ENCODE results near the gene NSD1.

DNA sequence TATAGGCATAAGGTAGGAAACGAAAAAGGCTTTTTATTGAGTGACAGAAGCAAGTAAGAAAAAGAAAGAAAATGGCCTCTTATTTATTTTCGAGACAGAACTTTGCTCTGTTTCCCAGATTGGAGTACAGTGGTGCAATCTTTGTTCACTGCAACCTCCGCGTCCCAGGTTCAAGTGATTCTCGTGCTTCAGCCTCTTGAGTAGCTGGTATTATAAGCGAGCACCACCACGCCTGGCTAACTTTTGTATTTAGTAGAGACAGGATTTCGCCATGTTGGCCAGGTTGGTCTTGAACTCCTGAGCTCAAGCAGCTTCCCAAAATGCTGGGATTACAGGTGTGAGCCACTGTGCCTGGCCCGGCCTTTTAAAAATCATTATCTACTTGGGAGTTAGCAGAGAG is 70.7 kb downstream of the NSD1 start:
- TF ChIP-seq, protein P1, sequence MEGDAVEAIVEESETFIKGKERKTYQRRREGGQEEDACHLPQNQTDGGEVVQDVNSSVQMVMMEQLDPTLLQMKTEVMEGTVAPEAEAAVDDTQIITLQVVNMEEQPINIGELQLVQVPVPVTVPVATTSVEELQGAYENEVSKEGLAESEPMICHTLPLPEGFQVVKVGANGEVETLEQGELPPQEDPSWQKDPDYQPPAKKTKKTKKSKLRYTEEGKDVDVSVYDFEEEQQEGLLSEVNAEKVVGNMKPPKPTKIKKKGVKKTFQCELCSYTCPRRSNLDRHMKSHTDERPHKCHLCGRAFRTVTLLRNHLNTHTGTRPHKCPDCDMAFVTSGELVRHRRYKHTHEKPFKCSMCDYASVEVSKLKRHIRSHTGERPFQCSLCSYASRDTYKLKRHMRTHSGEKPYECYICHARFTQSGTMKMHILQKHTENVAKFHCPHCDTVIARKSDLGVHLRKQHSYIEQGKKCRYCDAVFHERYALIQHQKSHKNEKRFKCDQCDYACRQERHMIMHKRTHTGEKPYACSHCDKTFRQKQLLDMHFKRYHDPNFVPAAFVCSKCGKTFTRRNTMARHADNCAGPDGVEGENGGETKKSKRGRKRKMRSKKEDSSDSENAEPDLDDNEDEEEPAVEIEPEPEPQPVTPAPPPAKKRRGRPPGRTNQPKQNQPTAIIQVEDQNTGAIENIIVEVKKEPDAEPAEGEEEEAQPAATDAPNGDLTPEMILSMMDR (IDR thresholded peaks at IDR 0.05 in 2 of 3, conservative IDR thresholded peaks at IDR 0.05 in 1 of 3; ENCODE audit: borderline replicate concordance in 1 of 3, insufficient read depth in 1 of 3, low read depth in 2 of 3, low read length in 2 of 3), result no peak
- TF ChIP-seq POLR2A (IDR thresholded peaks at IDR 0.05; ENCODE audit: borderline replicate concordance, extremely low read depth, insufficient read depth, insufficient read length), result no peak
- TF ChIP-seq, protein P2, sequence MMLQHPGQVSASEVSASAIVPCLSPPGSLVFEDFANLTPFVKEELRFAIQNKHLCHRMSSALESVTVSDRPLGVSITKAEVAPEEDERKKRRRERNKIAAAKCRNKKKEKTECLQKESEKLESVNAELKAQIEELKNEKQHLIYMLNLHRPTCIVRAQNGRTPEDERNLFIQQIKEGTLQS (IDR thresholded peaks at IDR 0.05), result no peak

All from HCT116 (cell line).